Choroid plexus epithelial cell (primary cell): Measurements from ENCODE around the gene AUTS2.

Experiments used
- DNase-seq: peaks from one replicate; pipeline ENCODE4 v3.0.0-alpha.2; 2010; ENCODE audit warnings: low read depth
- H3K4me3 ChIP-seq: 2 replicates; pipeline ENCODE4 v1.5.1; 2011; ENCODE audit warnings: low read depth, mild to moderate bottlenecking, control low read depth, low read length, moderate library complexity
- TF ChIP-seq, protein P1 (sequence below): conservative IDR thresholded peaks from 2 replicates; pipeline ENCODE4 v1.5.1; 2011; ENCODE audit warnings: low read depth, mild to moderate bottlenecking, control low read depth, inconsistent platforms, low read length, moderate library complexity

Gene AUTS2

DNA sequence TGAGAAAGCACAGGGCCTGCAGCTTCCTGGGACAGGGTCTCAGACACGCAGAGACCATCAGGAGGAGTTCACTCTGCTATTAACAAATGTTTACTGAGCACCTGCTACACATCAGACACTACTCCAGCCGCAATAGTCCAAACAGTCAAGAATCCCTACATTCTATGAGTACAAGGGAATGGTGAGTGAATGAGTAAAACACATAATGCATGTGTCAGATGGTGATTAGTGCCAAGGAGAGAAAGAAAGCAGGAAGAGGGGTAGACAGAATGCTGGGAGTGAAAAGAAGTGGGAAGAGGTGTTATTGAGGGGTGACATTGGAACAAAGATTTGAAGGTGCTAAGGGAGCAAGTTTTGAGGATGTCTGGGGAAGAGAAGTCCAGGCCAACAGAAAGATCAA, 899.5 kb downstream of the AUTS2 start:
- no peak for DNase-seq
- no peak overlapping the region for H3K4me3 ChIP-seq
- TF ChIP-seq, protein P1, sequence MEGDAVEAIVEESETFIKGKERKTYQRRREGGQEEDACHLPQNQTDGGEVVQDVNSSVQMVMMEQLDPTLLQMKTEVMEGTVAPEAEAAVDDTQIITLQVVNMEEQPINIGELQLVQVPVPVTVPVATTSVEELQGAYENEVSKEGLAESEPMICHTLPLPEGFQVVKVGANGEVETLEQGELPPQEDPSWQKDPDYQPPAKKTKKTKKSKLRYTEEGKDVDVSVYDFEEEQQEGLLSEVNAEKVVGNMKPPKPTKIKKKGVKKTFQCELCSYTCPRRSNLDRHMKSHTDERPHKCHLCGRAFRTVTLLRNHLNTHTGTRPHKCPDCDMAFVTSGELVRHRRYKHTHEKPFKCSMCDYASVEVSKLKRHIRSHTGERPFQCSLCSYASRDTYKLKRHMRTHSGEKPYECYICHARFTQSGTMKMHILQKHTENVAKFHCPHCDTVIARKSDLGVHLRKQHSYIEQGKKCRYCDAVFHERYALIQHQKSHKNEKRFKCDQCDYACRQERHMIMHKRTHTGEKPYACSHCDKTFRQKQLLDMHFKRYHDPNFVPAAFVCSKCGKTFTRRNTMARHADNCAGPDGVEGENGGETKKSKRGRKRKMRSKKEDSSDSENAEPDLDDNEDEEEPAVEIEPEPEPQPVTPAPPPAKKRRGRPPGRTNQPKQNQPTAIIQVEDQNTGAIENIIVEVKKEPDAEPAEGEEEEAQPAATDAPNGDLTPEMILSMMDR: no peak

DNA sequence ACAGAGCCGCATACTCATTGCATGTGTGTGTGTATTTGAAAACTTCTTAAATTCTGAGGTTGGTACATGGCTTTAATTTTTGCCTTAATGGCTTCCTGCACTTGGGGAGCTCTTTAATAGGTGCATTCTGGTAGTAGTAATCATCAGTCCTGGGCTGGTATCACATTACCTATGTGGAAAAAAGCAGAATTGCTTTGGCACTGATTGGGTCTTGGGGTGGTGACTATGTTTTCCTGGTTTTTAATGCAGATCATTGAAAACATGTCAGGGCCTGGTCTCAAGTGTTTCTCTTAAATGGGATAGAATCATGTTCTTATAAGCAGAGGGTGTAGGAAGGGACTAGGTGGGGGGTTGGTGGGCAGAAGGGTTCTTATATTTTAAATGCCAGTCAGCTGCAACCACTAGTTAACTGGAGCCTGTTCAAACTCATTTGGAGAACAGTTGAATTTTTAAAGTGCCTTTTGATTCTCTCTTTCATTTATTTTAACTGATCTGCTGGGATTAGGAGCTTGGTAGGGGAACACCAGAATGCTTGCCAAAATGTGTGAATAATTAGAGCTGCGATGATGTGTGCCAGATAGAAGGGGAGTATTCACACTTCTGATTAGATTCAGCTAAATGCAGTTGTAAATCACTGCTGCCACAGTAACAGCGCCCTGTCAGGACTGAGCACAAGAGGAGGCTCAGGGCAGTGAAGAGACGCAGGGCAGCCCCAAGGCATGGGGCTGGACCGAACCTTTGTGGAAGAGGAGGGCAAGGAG, 900.1 kb downstream of the AUTS2 start:
- no peak overlapping the region for H3K4me3 ChIP-seq
- TF ChIP-seq, protein P1: no peak
- DNase-seq: no peak

DNA sequence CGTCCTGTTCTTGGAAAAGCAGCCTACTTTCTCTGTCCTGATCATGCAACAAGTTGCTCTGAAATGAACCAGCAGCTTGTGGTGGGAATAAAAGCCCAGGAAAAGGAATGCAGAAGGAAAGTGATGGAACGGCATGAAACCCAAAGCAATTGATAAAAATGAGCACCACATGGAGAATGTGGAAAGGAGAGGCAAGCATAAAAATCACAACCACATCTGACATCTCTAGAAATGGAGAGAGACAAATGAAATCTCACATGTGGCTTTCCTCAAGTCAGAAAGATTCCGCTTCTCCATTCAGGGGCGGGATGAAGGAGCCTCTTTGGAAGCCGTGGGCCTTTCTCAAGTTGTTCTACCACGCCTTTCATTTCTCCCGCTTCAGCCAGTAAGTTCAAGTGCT, 902.0 kb downstream of the AUTS2 start:
- no peak for DNase-seq
- H3K4me3 ChIP-seq: no peak overlapping the region
- TF ChIP-seq, protein P1: no peak

DNA sequence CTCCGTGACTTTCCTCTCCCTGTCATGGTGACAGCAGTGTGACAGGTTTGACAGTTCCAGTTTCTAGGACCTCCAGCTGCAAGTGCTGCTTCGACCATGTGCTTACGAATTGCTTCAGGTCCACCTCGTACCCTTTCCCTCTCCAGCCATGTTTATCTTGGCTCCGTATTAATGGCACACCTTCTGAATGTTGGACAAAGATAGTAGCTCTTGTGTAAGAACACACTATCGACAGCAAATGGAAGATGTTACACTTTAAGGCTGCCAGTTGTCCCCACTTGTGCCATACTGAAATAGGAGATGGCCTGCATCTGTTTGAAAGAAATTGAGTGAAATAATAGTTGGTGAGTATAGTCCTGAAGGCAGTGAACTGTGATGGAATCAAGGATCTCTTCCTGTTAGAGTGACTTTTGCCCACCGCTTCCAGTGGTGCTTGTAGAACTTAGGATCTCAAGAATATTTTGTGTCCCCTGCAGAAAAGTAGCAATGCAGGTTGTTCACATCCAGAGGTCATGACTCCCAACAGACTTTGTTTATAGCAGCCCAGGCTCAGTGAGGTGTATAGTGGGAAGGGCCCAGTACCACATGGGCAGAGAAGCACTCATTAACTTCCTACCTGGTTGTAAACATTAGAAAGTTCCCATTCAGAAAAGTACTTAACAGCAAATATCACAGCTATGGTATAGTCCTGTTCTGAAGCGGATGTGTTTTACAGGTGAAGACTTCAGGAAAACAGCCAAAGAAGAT, 904.0 kb downstream of the AUTS2 start:
- DNase-seq: no peak
- TF ChIP-seq, protein P1: no peak
- H3K4me3 ChIP-seq: no peak overlapping the region

DNA sequence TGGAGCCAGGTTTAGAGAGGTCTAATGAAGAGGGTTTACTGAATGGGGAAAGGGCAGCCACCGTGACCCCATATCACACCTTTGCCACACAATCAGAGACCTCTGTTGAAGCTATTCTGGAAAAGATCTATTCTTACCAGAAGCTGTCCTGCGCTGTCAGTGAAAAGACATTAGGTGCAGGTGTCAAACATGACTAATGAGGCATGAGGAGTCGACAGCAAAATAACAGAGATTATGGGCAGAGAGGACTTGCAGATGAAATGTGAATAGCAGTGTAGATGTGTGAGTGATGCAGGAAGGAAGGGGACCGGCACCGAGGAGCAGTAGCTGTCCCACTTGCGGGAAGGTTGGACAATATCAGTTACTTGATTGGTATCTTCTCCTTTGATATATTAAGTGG, 906.0 kb downstream of the AUTS2 start:
- TF ChIP-seq, protein P1: no peak
- no peak for DNase-seq
- H3K4me3 ChIP-seq: no peak overlapping the region

DNA sequence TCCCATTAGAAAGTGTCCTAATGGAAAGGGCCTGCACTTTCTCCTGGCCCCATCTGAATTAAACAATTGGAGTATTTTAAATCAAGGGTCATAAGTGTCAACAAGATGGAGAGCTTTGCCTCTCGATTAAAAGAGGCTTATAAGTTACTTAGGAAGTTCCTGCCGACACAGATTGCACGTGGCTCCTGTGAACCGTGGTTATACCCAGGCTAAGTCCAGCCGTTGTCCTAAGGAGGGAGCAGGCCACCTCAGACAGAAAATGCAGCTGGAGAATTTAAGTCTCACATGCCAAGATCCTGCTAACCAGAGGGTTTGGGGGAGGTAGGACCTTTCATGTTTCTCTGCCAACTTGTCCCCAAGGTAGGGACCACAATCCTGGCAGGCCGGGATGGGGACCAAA, 907.2 kb downstream of the AUTS2 start:
- H3K4me3 ChIP-seq: no peak overlapping the region
- no peak for DNase-seq
- TF ChIP-seq, protein P1: no peak
